Naive B cell (primary cell): ENCODE results near the gene BRSK2. TPM values are rescaled to one million over a fixed set of nuclear protein-coding genes. Genes with fewer than 3 reads are reported as not detected.
"Not testable (repeated sequence)": the region's sequence is repeated elsewhere in the genome, so short reads cannot be mapped to it uniquely, and the experiment has no call there.

Source experiments
- ATAC-seq, 2 donors: fragments of 150-1000 bp; cut with Tn5 transposase; 2 replicates each; pipeline ENCODE4 v1.10.0; 2021; ENCODE audit warnings: low read depth in 2 of 2, mild to moderate bottlenecking in 2 of 2, moderate library complexity in 2 of 2
- DNase-seq: peaks from one replicate; pipeline ENCODE4 v3.0.0; 2022
- H3K27ac Mint-ChIP-seq, 6 donors: one replicate each; pipeline ENCODE4 v1.8.0; 2020 to 2022; ENCODE audit warnings: mild to moderate bottlenecking in 6 of 6, mixed read lengths in 6 of 6, moderate library complexity in 5 of 6, inconsistent platforms in 2 of 6
- H3K27me3 Mint-ChIP-seq, 3 donors: one replicate each; pipeline ENCODE4 v1.8.0; 2021 to 2022; ENCODE audit warnings: mixed read lengths in 3 of 3, mild to moderate bottlenecking in 1 of 3
- H3K36me3 Mint-ChIP-seq, 2 donors: one replicate each; pipeline ENCODE4 v1.8.0; 2020 to 2022; ENCODE audit warnings: mixed read lengths in 2 of 2, inconsistent platforms in 1 of 2, mild to moderate bottlenecking in 1 of 2
- H3K4me1 Mint-ChIP-seq, 3 donors: one replicate each; pipeline ENCODE4 v1.8.0; 2020 to 2022; ENCODE audit warnings: mixed read lengths in 3 of 3, inconsistent platforms in 1 of 3, mild to moderate bottlenecking in 1 of 3, moderate library complexity in 1 of 3
- H3K4me3 Mint-ChIP-seq, 8 donors: one replicate each; pipeline ENCODE4 v1.8.0; 2020 to 2022; ENCODE audit warnings: mild to moderate bottlenecking in 8 of 8, mixed read lengths in 8 of 8, moderate library complexity in 8 of 8, inconsistent platforms in 2 of 8
- H3K9me3 Mint-ChIP-seq, 7 donors: one replicate each; pipeline ENCODE4 v1.8.0; 2020 to 2022; ENCODE audit warnings: mixed read lengths in 7 of 7, mild to moderate bottlenecking in 5 of 7, inconsistent platforms in 2 of 7, moderate library complexity in 1 of 7
- polyA plus RNA-seq, 6 donors: library from polyadenylated mRNA; unstranded; fragments of 300-500 nt; fragmentation: Illumina TruSeq; gene quantifications; one replicate each; pipeline ENCODE4 v1.2.3, GENCODE V29; 2021; ENCODE audit warnings: low read depth in 6 of 6

The BRSK2 gene
- polyA plus RNA-seq, 6 donors from 2014 or later = 0.10 TPM; not detected in 4

DNA sequence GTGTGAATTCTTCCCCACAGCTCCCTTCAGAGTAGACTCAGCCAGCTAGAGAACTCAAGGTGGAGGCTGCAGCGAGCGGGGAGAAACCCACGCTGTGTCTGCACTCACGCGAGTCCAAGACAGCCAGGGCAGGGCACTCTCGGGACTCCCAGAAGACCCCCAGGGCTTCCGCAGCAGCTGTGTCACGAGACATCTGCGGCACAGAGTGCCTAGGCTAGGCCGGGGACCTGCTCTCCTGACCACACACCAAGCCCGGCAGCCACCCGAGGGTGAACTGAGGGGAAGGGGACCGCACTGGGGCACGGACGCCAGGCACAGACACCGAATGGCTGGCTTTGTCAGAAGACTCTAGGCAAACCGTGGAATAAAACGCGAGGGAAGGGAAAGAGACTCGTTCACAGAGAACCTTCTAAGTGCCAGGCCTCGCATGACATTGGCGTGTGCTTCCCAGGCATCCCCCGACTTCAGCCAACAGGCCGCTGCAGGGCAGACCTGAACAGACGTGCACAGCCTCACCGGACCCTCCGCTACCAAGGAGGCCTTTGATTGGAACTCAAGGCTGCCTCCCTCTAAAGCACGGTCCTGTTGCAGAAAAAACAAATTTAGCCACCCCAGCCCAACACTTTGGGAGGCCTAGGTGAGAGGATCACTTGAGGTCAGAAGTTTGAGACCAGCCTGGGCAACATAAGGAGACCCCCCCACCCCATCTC is 115.0 kb downstream of the BRSK2 start:
- peaks cover 33 to 59% (median 45%) of the 10 kb centered on the region in 3 donors for H3K4me1 Mint-ChIP-seq
- peaks cover 0 to 3% (median 0%) of the 10 kb centered on the region in 7 donors for H3K9me3 Mint-ChIP-seq
- peaks cover 5 to 14% of the 10 kb centered on the region in 2 donors for H3K36me3 Mint-ChIP-seq
- ATAC-seq = no peak
- H3K27ac Mint-ChIP-seq = peak overlapping the region in 2 of 6 donors; percentile 24 to 32
- DNase-seq = no peak
- no peaks in the 10 kb centered on the region for H3K27me3 Mint-ChIP-seq
- H3K4me3 Mint-ChIP-seq = no peak overlapping the region

DNA sequence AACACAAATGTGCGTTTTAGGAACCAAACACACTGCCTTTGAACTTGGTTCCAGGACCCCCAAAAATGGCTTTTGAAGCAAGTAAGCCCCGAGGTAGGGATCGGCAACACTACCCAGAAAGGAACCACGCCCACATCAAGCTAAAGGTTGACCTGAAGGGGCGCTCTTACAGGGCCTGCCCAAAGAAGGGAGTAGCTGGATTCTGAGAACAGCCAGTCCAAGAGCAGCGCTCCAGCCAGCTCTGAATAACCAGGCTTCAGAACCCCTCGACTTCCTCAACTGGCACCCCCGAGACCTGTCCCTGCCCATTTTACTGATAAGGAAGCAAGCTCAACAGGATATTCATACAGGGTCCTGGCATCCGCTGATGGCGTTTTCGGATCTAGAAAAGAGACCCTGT is 115.7 kb downstream of the BRSK2 start:
- no peak overlapping the region for H3K4me3 Mint-ChIP-seq
- peaks cover 0 to 7% of the 10 kb centered on the region in 2 donors for H3K36me3 Mint-ChIP-seq
- no peaks in the 10 kb centered on the region for H3K27me3 Mint-ChIP-seq
- peaks cover 31 to 60% (median 45%) of the 10 kb centered on the region in 3 donors for H3K4me1 Mint-ChIP-seq
- no peaks in the 10 kb centered on the region for H3K9me3 Mint-ChIP-seq
- H3K27ac Mint-ChIP-seq = no peak overlapping the region
- DNase-seq = no peak
- ATAC-seq = no peak

DNA sequence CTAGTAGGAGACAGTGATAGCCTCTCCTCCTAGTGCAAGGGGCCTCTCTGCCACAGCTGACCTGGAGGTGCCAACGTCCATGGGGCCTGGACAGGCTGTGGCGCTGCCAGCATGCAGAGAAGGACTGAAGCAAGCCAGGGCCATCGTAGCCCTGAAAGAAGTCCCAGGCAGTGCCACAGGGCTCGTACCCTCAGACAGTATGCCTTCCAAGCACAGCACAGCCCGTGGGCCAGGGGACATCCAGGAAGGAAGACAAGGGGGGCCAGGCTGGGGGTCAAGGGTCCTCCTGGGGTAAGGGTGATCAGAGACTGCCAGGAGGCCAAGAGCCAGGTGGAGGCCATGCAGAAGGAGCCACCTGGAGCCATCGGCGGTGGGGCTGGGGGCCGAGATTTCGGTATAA is 117.2 kb downstream of the BRSK2 start:
- H3K4me3 Mint-ChIP-seq = peak overlapping the region in 2 of 8 donors; percentile 20 to 23
- H3K9me3 Mint-ChIP-seq = no peaks in the 10 kb centered on the region
- peak overlapping the region in 2 of 6 donors; percentile 15 to 56 for H3K27ac Mint-ChIP-seq
- ATAC-seq (no peak), DNase-seq (no peak)
- H3K4me1 Mint-ChIP-seq = peaks cover 30 to 53% (median 46%) of the 10 kb centered on the region in 3 donors
- H3K36me3 Mint-ChIP-seq = no peaks in the 10 kb centered on the region
- no peaks in the 10 kb centered on the region for H3K27me3 Mint-ChIP-seq

DNA sequence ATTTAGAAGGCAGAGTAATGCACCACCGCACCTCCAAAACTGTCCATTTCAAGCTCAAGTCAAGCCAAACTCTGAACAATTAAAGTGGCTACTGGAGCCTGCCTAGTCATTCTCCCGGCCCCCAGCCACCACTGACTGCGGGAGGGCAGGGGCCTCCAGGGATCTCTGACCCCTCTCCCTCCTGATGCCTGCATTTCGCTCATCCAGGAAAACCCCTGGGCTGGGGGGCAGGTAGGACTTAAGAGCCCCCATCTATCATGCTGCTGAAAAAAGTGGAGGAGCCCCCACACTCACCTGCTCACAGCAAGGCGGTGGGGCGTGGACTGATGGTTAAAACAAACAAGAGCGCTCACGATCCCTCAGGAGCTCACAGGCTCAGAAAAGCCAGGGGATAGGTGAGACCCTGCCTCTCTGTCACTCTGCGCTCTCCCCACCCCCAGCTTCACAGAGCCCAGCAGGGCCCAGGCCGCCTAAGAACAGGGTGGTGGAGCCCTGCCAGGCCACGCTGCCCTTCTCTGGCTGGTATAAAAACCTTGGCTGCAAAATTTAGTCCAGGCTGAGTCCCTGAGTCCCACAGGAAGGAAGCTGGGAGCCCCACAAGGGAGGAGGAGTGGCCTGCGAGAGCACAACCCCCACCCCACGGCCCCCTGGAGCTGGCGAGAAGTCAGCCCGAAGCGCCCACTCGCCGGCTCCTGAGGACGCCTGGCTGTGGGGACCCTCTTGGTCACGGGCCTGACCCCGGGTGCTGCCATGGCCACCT is 117.8 kb downstream of the BRSK2 start:
- Mint-ChIP-seq H3K9me3 (no peaks in the 10 kb centered on the region), H3K36me3 (no peaks in the 10 kb centered on the region)
- DNase-seq = no peak

DNA sequence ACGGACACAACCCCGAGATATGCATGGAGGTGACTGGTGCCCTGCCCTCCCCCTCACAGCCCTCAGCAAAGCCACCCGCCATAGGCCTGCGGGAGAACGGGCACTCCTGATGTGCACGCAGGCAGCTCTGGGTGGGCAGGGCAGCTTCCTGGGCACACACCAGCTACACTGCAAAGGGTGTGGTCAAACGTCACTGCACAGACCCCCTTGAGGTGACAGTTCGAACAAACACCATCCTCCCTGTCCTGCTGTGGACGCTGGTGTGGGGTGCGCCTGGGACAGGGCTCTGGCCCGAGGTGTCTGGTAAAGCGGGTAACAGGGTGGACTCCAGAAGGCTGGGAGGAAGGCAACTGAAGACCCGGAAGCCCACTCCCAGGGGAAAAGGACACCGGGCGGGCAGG is 118.8 kb downstream of the BRSK2 start:
- ATAC-seq = no peak
- Mint-ChIP-seq H3K36me3 (no peaks in the 10 kb centered on the region), H3K4me1 (peaks cover 38 to 53% (median 51%) of the 10 kb centered on the region in 3 donors), H3K27me3 (no peaks in the 10 kb centered on the region), H3K9me3 (no peaks in the 10 kb centered on the region), H3K27ac (peak overlapping the region in 1 of 6 donors; percentile 92), H3K4me3 (peak overlapping the region in 1 of 8 donors; percentile 41)
- no peak for DNase-seq

More for the DNA sequence above, 117.8 kb downstream of the BRSK2 start:
- ATAC-seq = no peak
- Mint-ChIP-seq H3K4me3 (peak overlapping the region in 3 of 8 donors; percentile 8 to 39 (median 21)), H3K27ac (peak overlapping the region in 4 of 6 donors; percentile 37 to 73 (median 62)), H3K27me3 (no peaks in the 10 kb centered on the region), H3K4me1 (peaks cover 33 to 56% (median 51%) of the 10 kb centered on the region in 3 donors)

DNA sequence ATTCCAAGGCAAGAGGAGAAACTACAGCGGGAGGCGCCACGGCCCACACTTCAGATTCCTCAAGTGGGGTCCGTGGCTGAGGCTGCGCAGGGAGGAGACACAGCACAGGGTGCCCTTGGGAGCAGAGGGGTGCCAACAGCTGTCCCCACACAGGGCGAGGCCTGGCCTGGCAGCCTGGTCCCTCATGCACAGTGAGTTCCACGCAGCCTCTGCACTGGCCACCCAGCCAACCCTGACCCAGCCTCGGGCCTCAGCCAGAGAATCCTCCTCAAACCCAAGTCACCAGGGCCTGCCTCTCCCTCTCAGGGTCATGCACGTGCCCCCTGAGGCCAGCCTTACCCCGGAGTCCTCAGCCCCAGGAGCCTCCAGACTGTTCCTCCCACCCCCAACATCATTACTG is 119.3 kb downstream of the BRSK2 start:
- H3K9me3 Mint-ChIP-seq = no peaks in the 10 kb centered on the region
- no peaks in the 10 kb centered on the region for H3K36me3 Mint-ChIP-seq
- H3K27ac Mint-ChIP-seq = peak overlapping the region in 3 of 6 donors; percentile 40 to 92 (median 45)
- no peak for ATAC-seq
- peak overlapping the region in 2 of 8 donors; percentile 15 to 41 for H3K4me3 Mint-ChIP-seq
- DNase-seq = no peak
- no peaks in the 10 kb centered on the region for H3K27me3 Mint-ChIP-seq
- peaks cover 40 to 56% (median 54%) of the 10 kb centered on the region in 3 donors for H3K4me1 Mint-ChIP-seq

DNA sequence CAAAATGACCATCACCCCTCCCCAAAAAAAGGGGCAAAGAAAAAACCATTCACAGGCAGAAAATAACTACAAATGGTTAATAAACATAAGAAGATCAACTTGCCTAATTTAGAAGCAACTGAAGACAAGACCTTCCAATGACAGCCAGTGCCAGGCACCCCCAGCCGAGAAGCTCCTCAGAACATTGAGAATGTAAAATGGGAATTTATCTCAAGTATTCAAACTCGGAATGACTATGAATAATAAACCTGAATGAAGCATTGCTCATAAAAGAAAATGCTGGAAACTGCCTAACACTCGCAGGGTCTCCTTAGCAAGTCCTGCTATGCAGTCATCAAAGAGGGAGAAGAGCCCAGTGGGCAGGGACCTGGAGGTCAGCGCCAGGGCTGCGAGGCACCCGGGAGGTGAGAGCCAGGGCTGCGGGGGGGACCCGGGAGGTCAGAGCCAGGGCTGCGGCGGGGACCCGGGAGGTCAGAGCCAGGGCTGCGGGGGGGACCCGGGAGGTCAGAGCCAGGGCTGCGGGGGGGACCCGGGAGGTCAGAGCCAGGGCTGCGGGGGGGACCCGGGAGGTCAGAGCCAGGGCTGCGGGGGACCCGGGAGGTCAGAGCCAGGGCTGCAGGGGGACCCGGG is 120.0 kb downstream of the BRSK2 start:
- no peaks in the 10 kb centered on the region for H3K36me3 Mint-ChIP-seq
- H3K4me1 Mint-ChIP-seq = peaks cover 47 to 63% (median 55%) of the 10 kb centered on the region in 3 donors
- peak overlapping the region in 3 of 6 donors; percentile 40 to 53 (median 45) for H3K27ac Mint-ChIP-seq
- DNase-seq (no peak), ATAC-seq (no peak)
- H3K9me3 Mint-ChIP-seq = no peaks in the 10 kb centered on the region
- H3K4me3 Mint-ChIP-seq = peak overlapping the region in 2 of 8 donors; percentile 17 to 53
- no peaks in the 10 kb centered on the region for H3K27me3 Mint-ChIP-seq

DNA sequence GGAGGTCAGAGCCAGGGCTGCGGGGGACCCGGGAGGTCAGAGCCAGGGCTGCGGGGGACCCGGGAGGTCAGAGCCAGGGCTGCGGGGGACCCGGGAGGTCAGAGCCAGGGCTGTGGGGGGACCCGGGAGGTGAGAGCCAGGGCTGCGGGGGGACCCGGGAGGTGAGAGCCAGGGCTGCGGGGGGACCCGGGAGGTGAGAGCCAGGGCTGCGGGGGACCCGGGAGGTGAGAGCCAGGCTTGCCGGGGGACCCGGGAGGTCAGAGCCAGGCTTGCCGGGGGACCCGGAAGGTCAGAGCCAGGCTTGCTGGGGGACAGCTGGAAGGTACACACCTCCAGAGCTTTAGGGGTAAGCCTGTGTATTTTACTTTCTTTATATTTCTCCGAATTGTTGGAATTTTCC is 120.6 kb downstream of the BRSK2 start:
- ATAC-seq, H3K4me3 Mint-ChIP-seq, H3K36me3 Mint-ChIP-seq, H3K27ac Mint-ChIP-seq, H3K9me3 Mint-ChIP-seq, DNase-seq, H3K27me3 Mint-ChIP-seq: not testable (repeated sequence)
- H3K4me1 Mint-ChIP-seq = peaks cover 47 to 69% (median 55%) of the 10 kb centered on the region in 3 donors

DNA sequence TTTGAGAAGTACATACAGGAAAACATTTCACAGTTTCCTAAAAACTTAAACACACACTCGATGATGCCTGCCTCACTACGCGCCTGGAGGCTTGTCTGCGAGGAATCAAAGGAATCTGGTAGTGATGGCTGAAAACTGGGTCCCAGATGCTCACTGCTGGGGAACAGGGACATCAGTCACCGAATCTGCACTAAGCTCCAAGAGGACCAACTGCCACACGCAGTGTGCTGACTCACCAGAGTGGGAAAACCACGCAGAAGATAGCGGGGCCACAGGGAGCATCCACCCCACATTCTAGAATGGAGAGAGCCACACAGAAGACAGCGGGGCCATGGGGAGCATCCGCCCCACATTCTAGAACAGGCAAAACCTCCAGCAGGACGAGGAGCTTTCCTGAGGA is 121.2 kb downstream of the BRSK2 start:
- Mint-ChIP-seq H3K27me3 (no peaks in the 10 kb centered on the region), H3K4me1 (peaks cover 51 to 75% (median 61%) of the 10 kb centered on the region in 3 donors), H3K27ac (no peak overlapping the region), H3K9me3 (no peaks in the 10 kb centered on the region), H3K36me3 (no peaks in the 10 kb centered on the region), H3K4me3 (no peak overlapping the region)
- ATAC-seq (no peak), DNase-seq (no peak)

DNA sequence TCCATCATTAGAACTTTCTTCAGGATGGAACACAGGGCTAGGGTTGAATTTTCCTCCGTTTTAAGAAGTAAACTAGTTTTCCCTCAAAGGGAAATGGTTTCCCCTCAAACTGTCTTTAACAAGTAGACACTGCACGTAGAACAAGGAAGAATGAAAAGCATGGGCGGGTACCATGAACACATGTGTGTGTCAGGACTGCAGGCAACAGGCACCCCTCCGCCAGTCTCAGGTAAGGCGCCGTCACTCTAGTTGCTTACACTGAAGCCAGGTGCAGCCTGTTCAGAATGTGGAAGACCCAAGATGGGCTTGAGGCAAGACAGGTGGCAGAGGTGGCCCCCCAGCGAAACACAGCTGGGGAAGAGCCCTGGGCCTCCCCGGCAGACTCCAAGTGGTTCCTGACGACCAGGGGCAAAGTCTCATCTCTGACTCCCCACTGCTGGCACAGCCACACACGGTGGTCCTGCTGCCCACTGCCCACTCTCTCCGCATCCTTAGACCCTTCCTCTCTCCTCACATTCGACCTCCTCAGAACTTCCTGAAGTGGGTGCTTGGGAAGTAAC is 122.3 kb downstream of the BRSK2 start:
- no peak overlapping the region for H3K4me3 Mint-ChIP-seq
- H3K27ac Mint-ChIP-seq = peak overlapping the region in 3 of 6 donors; percentile 29 to 80 (median 36)
- ATAC-seq (no peak), DNase-seq (no peak)
- H3K9me3 Mint-ChIP-seq = no peaks in the 10 kb centered on the region
- H3K27me3 Mint-ChIP-seq = no peaks in the 10 kb centered on the region
- peaks cover 52 to 76% (median 68%) of the 10 kb centered on the region in 3 donors for H3K4me1 Mint-ChIP-seq
- no peaks in the 10 kb centered on the region for H3K36me3 Mint-ChIP-seq

Other genes with a start within 250 kb of the BRSK2 start
- gene MUC5AC, start 232.0 kb upstream of the BRSK2 start, polyA plus RNA-seq = not detected
- gene MUC5B, start 166.9 kb upstream of the BRSK2 start, polyA plus RNA-seq = not detected
- 10 to 100 TPM; 29.4 to 59.0 (median 42.8) TPM for gene TOLLIP, start 80.3 kb upstream of the BRSK2 start, polyA plus RNA-seq
- 10 to 100 TPM; 29.7 to 50.8 (median 33.2) TPM for gene MOB2, start 96.8 kb downstream of the BRSK2 start, polyA plus RNA-seq
- gene DUSP8, start 182.3 kb downstream of the BRSK2 start, polyA plus RNA-seq = under 1 TPM in 3 of 6 donors, not detected in 3; 0.05 to 0.09 (median 0.07) TPM
- gene KRTAP5-1, start 195.3 kb downstream of the BRSK2 start, polyA plus RNA-seq = not detected
- gene KRTAP5-2, start 208.4 kb downstream of the BRSK2 start, polyA plus RNA-seq = not detected
- not detected for gene KRTAP5-3, start 218.5 kb downstream of the BRSK2 start, polyA plus RNA-seq
- gene KRTAP5-4, start 232.2 kb downstream of the BRSK2 start, polyA plus RNA-seq = not detected
- not detected for gene KRTAP5-5, start 239.8 kb downstream of the BRSK2 start, polyA plus RNA-seq